ENCODE data around the gene KCNIP3. TPM values are rescaled to one million over a fixed set of nuclear protein-coding genes. Genes with fewer than 3 reads are reported as not detected.
A peak's percentile ranks its signal among the peaks of the same experiment; 100 is the strongest.

Gene KCNIP3
- total RNA-seq, 1 experiment from 2014 or later: 4.5 TPM

- Histone ChIP-seq H3K4me1 (replicated peaks; ENCODE audit: insufficient read depth) (peaks cover 14% of the 10 kb centered on the region), H4K20me1 (ENCODE audit: insufficient read depth) (peaks cover 18% of the 10 kb centered on the region; the same call in 1 of the 2 replicates), H3K9me2 (ENCODE audit: insufficient read depth) (no peaks in the 10 kb centered on the region), H2AFZ (no peak overlapping the region), H3K27ac (no peak overlapping the region), H3K27me3 (ENCODE audit: insufficient read depth, low read depth) (no peaks in the 10 kb centered on the region), H3F3A (ENCODE audit: insufficient read depth, low read depth) (peaks cover 35% of the 10 kb centered on the region), H3K4me3 (no peak overlapping the region), H3K9me3 (ENCODE audit: insufficient read depth, low read depth) (peaks cover 6% of the 10 kb centered on the region; the same call in 1 of the 2 replicates), H3K36me3 (ENCODE audit: low read depth) (peaks cover 59% of the 10 kb centered on the region), H3K4me2 (no peak overlapping the region), H3K79me2 (ENCODE audit: low read depth) (no peaks in the 10 kb centered on the region)
- ChIA-PET POLR2A (ENCODE audit: unreplicated experiment) (no interaction called here), CTCF (interaction anchor here (0.6 kb wide), 1 partner anchor 28 kb away, joined by 12 read pairs; no protein-coding TSS in a partner anchor)
- no peak for DNase-seq
- intact Hi-C loops (cut with micrococcal nuclease; ENCODE audit: unreplicated experiment): no loop called here
- TF ChIP-seq CTCF (conservative IDR thresholded peaks at IDR 0.05) (no peak), EZH2 (IDR thresholded peaks at IDR 0.05; ENCODE audit: low read depth) (no peak)
- no TSS peak for BruUV-seq (replicated peaks)
Observed at GRCh38 chr2:95287336-95287735, 9.8 kb upstream of the KCNIP3 start.

GRCh38 chr2:95287806-95288205 lies 9.3 kb upstream of the KCNIP3 start:
- H3K4me1 ChIP-seq (replicated peaks; ENCODE audit: insufficient read depth): peaks cover 19% of the 10 kb centered on the region
- no peaks in the 10 kb centered on the region for H3K27me3 ChIP-seq (ENCODE audit: insufficient read depth, low read depth)
- peaks cover 6% of the 10 kb centered on the region; the same call in 1 of the 2 replicates for H3K9me3 ChIP-seq (ENCODE audit: insufficient read depth, low read depth)
- peaks cover 54% of the 10 kb centered on the region for H3K36me3 ChIP-seq (ENCODE audit: low read depth)
- H3K79me2 ChIP-seq (ENCODE audit: low read depth): no peaks in the 10 kb centered on the region
- no peaks in the 10 kb centered on the region for H3K9me2 ChIP-seq (ENCODE audit: insufficient read depth)
- TF ChIP-seq CTCF (conservative IDR thresholded peaks at IDR 0.05): no peak
- no peak for TF ChIP-seq EZH2 (IDR thresholded peaks at IDR 0.05; ENCODE audit: low read depth)
- CTCF ChIA-PET: interaction anchor here (0.6 kb wide), 1 partner anchor 28 kb away, joined by 12 read pairs; no protein-coding TSS in a partner anchor
- peaks cover 38% of the 10 kb centered on the region for H3F3A ChIP-seq (ENCODE audit: insufficient read depth, low read depth)
- peaks cover 21% of the 10 kb centered on the region for H4K20me1 ChIP-seq (ENCODE audit: insufficient read depth)
- H2AFZ ChIP-seq: no peak overlapping the region
- no peak overlapping the region for H3K27ac ChIP-seq
- H3K4me2 ChIP-seq: no peak overlapping the region
- DNase-seq: no peak
- H3K4me3 ChIP-seq: no peak overlapping the region
- intact Hi-C loops (cut with micrococcal nuclease; ENCODE audit: unreplicated experiment): no loop called here
- POLR2A ChIA-PET (ENCODE audit: unreplicated experiment): interaction anchor here (0.5 kb wide), 1 partner anchor 10 kb away, joined by 4 read pairs; no protein-coding TSS in a partner anchor
- no TSS peak for BruUV-seq (replicated peaks)

- Histone ChIP-seq H2AFZ (no peak overlapping the region), H3K4me1 (replicated peaks; ENCODE audit: insufficient read depth) (peaks cover 29% of the 10 kb centered on the region), H3K4me3 (no peak overlapping the region), H3K27ac (no peak overlapping the region), H3K9me3 (ENCODE audit: insufficient read depth, low read depth) (peaks cover 6% of the 10 kb centered on the region; the same call in 1 of the 2 replicates), H4K20me1 (ENCODE audit: insufficient read depth) (peaks cover 11% of the 10 kb centered on the region), H3K27me3 (ENCODE audit: insufficient read depth, low read depth) (no peaks in the 10 kb centered on the region), H3K4me2 (no peak overlapping the region), H3K36me3 (ENCODE audit: low read depth) (peaks cover 44% of the 10 kb centered on the region; the same call in 1 of the 2 replicates), H3K79me2 (ENCODE audit: low read depth) (no peaks in the 10 kb centered on the region), H3K9me2 (ENCODE audit: insufficient read depth) (no peaks in the 10 kb centered on the region), H3F3A (ENCODE audit: insufficient read depth, low read depth) (peaks cover 43% of the 10 kb centered on the region)
- intact Hi-C loops (cut with micrococcal nuclease; ENCODE audit: unreplicated experiment): no loop called here
- BruUV-seq (replicated peaks): no TSS peak
- ChIA-PET POLR2A (ENCODE audit: unreplicated experiment) (no interaction called here), CTCF (no interaction called here)
- DNase-seq: no peak
- TF ChIP-seq CTCF (conservative IDR thresholded peaks at IDR 0.05): peak; percentile 45
- no peak for TF ChIP-seq EZH2 (IDR thresholded peaks at IDR 0.05; ENCODE audit: low read depth)
Observed at GRCh38 chr2:95289253-95289652, 7.9 kb upstream of the KCNIP3 start.
